Stimulated activated memory B cell treated with anti-CD40 and anti-IgM and Interleukin-4, amounts not matched to agents 10 μg/mL and 1 μg/mL and 100 μg/mL, for 72 hours (primary cell): Measurements from ENCODE around the gene HSD17B8.
A peak's percentile ranks its signal among the peaks of the same experiment; 100 is the strongest.

Experiments used
- ATAC-seq: fragments of 150-1000 bp; cut with Tn5 transposase; 2 replicates; pipeline ENCODE4 v1.10.0; 2021
- H3K27ac Mint-ChIP-seq: one replicate; pipeline ENCODE4 v1.8.0; 2022; ENCODE audit warnings: mild to moderate bottlenecking, mixed read lengths
- H3K27me3 Mint-ChIP-seq: one replicate; pipeline ENCODE4 v1.8.0; 2022; ENCODE audit warnings: mixed read lengths
- H3K36me3 Mint-ChIP-seq: one replicate; pipeline ENCODE4 v1.8.0; 2022; ENCODE audit warnings: mixed read lengths
- H3K4me1 Mint-ChIP-seq: one replicate; pipeline ENCODE4 v1.8.0; 2022; ENCODE audit warnings: mixed read lengths
- H3K4me3 Mint-ChIP-seq: one replicate; pipeline ENCODE4 v1.8.0; 2022; ENCODE audit warnings: mild to moderate bottlenecking, moderate library complexity, mixed read lengths
- H3K9me3 Mint-ChIP-seq: one replicate; pipeline ENCODE4 v1.8.0; 2022; ENCODE audit warnings: mixed read lengths

Gene HSD17B8

GRCh38 chr6:33194431-33194979 lies 9.9 kb upstream of the HSD17B8 start:
- Mint-ChIP-seq H3K36me3 (peaks cover 35% of the 10 kb centered on the region), H3K4me1 (peaks cover 45% of the 10 kb centered on the region), H3K4me3 (no peak overlapping the region), H3K9me3 (no peaks in the 10 kb centered on the region), H3K27me3 (peaks cover 27% of the 10 kb centered on the region), H3K27ac (no peak overlapping the region)
- ATAC-seq: no peak

GRCh38 chr6:33195304-33196165 lies 8.9 kb upstream of the HSD17B8 start:
- Mint-ChIP-seq H3K4me1 (peaks cover 48% of the 10 kb centered on the region), H3K27ac (no peak overlapping the region), H3K36me3 (peaks cover 35% of the 10 kb centered on the region), H3K4me3 (no peak overlapping the region), H3K27me3 (peaks cover 17% of the 10 kb centered on the region), H3K9me3 (no peaks in the 10 kb centered on the region)
- ATAC-seq: no peak

GRCh38 chr6:33197431-33198048 lies 6.9 kb upstream of the HSD17B8 start:
- H3K4me3 Mint-ChIP-seq: no peak overlapping the region
- ATAC-seq: peak; percentile 24
- peaks cover 44% of the 10 kb centered on the region for H3K36me3 Mint-ChIP-seq
- no peak overlapping the region for H3K27ac Mint-ChIP-seq
- peaks cover 59% of the 10 kb centered on the region for H3K4me1 Mint-ChIP-seq
- no peaks in the 10 kb centered on the region for H3K27me3 Mint-ChIP-seq
- H3K9me3 Mint-ChIP-seq: no peaks in the 10 kb centered on the region

DNA sequence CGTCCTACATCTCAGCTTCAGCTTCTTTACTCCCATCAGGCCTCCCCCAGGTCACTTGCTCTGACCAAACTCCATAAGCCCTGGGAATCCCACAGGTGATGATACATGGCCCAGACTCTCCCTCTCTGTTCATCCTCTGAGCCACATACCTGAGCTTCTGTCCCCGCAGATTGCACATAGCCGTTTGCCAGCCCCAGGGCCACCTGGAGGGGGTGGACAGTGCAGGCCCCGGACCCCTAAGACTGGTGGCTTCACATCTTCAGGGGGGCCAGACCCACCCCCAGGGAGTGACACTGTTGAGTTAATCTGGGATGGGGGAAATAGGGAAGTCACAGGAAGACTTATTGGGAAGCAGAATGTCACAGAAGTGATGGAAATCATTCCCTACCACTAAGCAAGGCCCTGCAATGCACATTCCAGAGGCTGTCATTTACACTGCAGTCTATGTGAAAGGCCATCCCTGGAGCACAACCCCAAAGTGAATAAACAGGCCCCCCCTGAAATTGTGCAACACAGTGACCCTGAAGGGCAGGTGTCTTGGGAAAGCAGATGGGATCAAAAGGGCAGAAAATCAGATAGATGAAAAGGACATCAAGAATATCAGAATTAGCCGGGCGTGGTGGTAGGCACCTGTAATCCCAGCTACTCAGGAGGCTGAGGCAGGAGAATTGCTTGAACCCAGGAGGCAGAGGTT lies 6.1 kb upstream of the HSD17B8 start:
- Mint-ChIP-seq H3K9me3 (no peaks in the 10 kb centered on the region), H3K4me3 (peak overlapping the region; percentile 92), H3K36me3 (peaks cover 51% of the 10 kb centered on the region), H3K27me3 (no peaks in the 10 kb centered on the region), H3K4me1 (peaks cover 61% of the 10 kb centered on the region), H3K27ac (peak overlapping the region; percentile 95)
- no peak for ATAC-seq

DNA sequence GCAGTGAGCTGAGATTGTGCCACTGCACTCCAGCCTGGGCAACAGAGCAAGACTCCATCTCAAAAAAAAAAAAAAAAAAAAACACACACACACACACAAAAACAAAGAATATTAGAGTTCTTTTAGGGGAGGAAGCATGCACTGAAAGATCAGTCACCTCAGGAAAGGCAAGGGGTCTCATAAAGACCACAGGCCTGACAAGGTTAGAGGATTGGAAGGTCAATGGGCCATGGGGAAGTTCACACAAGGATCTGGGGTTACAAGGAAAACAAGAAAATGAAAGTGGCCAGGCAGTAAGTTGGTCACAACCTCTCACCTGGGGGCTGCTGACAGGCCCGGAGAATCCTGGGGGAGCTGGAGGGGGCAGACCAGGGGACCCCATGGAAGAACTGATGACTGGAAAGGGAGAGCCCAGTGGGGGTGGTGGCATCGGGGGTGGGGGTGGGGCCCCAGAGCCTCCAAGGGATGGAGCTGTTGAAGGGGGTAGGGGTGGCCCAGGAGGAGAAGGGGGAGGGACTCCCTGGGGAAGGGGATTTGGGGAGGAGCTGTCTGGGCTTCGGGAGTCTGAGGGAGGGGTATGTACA lies 5.5 kb upstream of the HSD17B8 start:
- Mint-ChIP-seq H3K9me3 (no peaks in the 10 kb centered on the region), H3K4me1 (peaks cover 67% of the 10 kb centered on the region), H3K36me3 (peaks cover 57% of the 10 kb centered on the region), H3K4me3 (peak overlapping the region; percentile 92), H3K27me3 (no peaks in the 10 kb centered on the region), H3K27ac (peak overlapping the region; percentile 95)
- ATAC-seq: no peak

DNA sequence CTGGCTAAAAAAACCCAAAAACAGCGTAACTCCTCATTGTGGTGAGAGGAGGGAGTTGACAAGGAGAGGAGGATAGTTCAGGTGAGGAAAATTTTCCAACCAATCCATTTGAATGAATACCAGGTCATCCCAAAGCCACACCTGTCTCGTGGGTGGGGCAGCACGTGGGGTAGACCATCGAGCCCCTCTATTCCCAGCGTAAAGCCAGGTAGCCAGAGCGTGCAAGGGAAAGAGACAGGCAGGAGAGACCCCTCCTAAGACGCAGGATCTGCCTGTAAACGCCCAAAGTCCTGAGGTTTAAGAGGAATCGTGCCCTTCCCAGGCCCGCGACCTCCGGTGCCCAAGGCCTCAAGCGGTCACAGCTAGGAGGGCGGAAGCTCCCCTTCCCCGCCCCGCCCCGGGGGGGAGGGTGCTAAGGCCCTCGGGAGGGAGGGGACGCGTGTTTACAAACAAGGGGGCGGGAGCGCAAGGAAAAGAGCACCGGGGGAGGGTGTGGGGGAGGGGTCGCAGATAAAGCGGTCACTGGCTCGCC lies 4.7 kb upstream of the HSD17B8 start:
- ATAC-seq: peak; percentile 54
- no peaks in the 10 kb centered on the region for H3K27me3 Mint-ChIP-seq
- peak overlapping the region; percentile 95 for H3K27ac Mint-ChIP-seq
- peaks cover 73% of the 10 kb centered on the region for H3K4me1 Mint-ChIP-seq
- peak overlapping the region; percentile 92 for H3K4me3 Mint-ChIP-seq
- no peaks in the 10 kb centered on the region for H3K9me3 Mint-ChIP-seq
- H3K36me3 Mint-ChIP-seq: peaks cover 51% of the 10 kb centered on the region

DNA sequence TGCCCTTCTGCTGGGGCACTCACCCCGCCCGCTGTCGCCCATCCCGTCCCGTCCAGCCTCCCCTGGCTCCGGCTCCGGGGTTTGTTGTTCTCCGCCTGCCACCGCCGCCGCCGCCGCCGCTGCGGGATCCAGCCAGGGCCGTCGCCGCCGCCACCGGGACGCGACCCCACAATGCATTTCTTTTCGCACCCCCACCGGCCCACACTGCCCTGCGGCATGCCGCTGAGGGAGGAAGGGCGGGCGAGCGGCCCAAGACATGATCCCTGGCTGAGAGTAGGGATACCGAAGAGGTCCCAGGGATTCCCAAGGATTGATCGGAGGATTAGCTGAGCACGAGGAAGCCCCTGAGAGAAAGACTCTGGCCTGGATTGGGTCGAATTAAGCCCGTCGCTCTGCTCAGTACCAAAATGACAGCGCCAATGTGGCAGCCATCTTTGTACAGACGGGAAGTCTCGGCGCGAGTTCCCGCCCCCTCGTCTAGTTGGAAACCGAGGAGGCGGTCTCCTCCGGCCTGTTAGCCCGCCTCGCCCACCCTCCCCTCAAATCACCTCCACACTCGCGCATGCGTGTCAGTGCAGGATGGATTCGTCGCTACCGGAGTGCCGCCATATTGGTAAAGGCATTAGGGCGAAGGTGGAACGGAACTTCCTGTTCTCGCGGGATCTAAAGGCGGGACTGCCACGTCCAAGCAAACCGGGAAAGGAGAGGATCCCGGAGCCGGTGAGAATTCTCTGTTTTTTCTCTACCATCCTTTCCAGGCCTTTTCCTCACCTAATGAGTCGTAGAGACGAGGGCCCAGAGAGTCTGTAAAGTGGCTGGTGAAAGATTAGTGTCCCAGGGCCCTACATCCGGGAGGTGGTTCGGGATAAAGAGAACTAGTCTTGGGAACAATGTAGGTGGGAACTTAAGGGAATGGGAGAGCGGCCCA lies 4.0 kb upstream of the HSD17B8 start, which contains the start of the genes RXRB and SLC39A7:
Gene RXRB, minus strand, starts transcription at position 447 of the 928 bp plus-strand sequence. Its CDS starts 189 bp downstream, at position 258.
Gene SLC39A7, plus strand, starts transcription at position 649 of the 928 bp plus-strand sequence. CDS start 379 bp downstream, outside the sequence.
- H3K36me3 Mint-ChIP-seq: peaks cover 44% of the 10 kb centered on the region

GRCh38 chr6:33201147-33201545 lies 3.3 kb upstream of the HSD17B8 start:
- H3K4me3 Mint-ChIP-seq: peak overlapping the region; percentile 92
- H3K4me1 Mint-ChIP-seq: peaks cover 87% of the 10 kb centered on the region
- ATAC-seq: no peak
- peaks cover 38% of the 10 kb centered on the region for H3K36me3 Mint-ChIP-seq
- no peaks in the 10 kb centered on the region for H3K9me3 Mint-ChIP-seq
- peak overlapping the region; percentile 95 for H3K27ac Mint-ChIP-seq
- H3K27me3 Mint-ChIP-seq: no peaks in the 10 kb centered on the region

More for the DNA sequence above, 4.0 kb upstream of the HSD17B8 start, which contains the start of the genes RXRB and SLC39A7:
- peak; percentile 87 for ATAC-seq
- Mint-ChIP-seq H3K27me3 (no peaks in the 10 kb centered on the region), H3K27ac (peak within 1 kb of the TSS; percentile 95), H3K4me1 (peaks cover 81% of the 10 kb centered on the region), H3K4me3 (peak within 1 kb of the TSS; percentile 92), H3K9me3 (no peaks in the 10 kb centered on the region)

DNA sequence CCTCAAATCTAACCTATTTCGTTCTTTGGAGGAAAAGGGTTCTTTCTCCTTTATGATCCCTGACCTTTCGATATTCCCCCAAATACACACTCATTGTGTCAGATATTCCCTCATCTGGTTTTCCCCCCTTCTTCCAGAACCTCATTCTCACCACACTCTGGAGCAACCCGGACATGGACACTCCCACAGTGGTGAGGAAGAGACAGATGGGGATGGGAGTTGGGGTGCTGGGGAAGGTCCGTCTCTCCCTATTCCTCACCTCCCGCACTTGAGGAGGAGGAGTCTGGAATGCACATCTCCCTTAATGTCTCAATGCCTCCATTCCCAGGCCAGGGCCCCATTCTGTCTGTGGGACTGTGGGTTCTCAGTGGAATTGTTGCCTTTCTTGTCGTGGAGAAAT lies 2.5 kb upstream of the HSD17B8 start:
- Mint-ChIP-seq H3K27me3 (no peaks in the 10 kb centered on the region), H3K4me1 (peaks cover 85% of the 10 kb centered on the region), H3K4me3 (peak overlapping the region; percentile 92), H3K27ac (peak overlapping the region; percentile 95), H3K9me3 (no peaks in the 10 kb centered on the region), H3K36me3 (peaks cover 30% of the 10 kb centered on the region)
- no peak for ATAC-seq

DNA sequence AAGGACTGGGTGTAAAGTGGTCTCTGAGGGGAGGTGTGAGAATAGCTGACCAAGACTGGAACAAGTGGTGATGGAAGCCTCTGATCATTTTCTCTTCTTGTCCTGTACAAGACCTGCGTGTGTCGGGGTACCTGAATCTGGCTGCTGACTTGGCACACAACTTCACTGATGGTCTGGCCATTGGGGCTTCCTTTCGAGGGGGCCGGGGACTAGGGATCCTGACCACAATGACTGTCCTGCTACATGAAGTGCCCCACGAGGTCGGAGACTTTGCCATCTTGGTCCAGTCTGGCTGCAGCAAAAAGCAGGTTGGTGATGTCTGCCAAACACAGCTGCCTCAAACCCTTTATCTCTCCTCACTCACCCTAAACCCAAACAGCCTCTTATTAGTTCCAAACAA lies 1.7 kb upstream of the HSD17B8 start:
- Mint-ChIP-seq H3K4me3 (no peak overlapping the region), H3K4me1 (peaks cover 82% of the 10 kb centered on the region), H3K9me3 (no peaks in the 10 kb centered on the region), H3K27ac (peak overlapping the region; percentile 95), H3K36me3 (peaks cover 30% of the 10 kb centered on the region), H3K27me3 (no peaks in the 10 kb centered on the region)
- ATAC-seq: no peak

- Mint-ChIP-seq H3K27ac (no peak overlapping the region), H3K4me3 (peak overlapping the region; percentile 95), H3K9me3 (no peaks in the 10 kb centered on the region), H3K36me3 (peaks cover 25% of the 10 kb centered on the region), H3K27me3 (no peaks in the 10 kb centered on the region), H3K4me1 (peaks cover 77% of the 10 kb centered on the region)
- ATAC-seq: no peak
These were observed 851 bp upstream of the HSD17B8 start for GRCh38 chr6:33203443-33204164.

DNA sequence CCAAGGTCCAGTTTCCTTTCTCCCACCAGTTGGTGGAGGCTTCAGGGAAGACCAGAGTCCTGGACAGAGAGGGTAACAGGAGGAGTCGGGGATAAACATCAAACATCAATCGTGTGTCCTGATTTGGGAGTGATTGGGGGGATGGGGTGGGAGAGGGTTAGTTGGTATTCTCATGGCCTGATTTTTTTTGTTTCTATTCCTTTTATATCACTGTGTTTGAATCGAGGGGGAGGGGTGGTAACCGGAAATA lies 365 bp upstream of the HSD17B8 start:
- H3K27ac Mint-ChIP-seq: peak overlapping the region; percentile 88
- H3K36me3 Mint-ChIP-seq: peaks cover 25% of the 10 kb centered on the region
- H3K4me3 Mint-ChIP-seq: peak overlapping the region; percentile 95
- H3K27me3 Mint-ChIP-seq: no peaks in the 10 kb centered on the region
- ATAC-seq: no peak
- peaks cover 77% of the 10 kb centered on the region for H3K4me1 Mint-ChIP-seq
- H3K9me3 Mint-ChIP-seq: no peaks in the 10 kb centered on the region

DNA sequence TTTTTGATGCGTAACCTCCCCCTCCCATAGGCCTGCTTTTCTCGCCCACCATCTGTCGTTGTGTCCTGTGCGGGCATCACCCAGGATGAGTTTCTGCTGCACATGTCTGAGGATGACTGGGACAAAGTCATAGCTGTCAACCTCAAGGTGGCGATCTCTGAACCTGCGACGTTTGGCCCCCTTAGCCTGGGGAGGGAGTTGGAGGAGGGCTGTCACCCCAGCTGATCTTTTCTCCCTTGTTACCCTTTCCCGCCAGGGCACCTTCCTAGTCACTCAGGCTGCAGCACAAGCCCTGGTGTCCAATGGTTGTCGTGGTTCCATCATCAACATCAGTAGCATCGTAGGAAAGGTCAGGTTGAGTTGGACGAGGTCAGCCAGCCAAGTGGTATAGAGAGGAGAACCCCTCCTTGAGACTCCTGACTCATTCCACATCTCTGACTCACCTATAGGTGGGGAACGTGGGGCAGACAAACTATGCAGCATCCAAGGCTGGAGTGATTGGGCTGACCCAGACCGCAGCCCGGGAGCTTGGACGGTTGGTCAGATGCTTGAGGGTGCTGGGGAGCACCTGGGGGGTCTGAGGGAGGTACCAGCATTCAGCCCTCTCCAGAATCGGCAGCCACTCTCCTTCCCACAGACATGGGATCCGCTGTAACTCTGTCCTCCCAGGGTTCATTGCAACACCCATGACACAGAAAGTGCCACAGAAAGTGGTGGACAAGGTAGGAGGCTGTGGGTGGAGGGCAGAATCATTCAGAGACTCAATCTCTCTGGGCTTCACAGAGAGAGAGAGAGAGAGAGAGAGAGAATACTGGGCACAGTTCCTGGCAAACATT lies 954 bp downstream of the HSD17B8 start:
- H3K4me1 Mint-ChIP-seq: peaks cover 79% of the 10 kb centered on the region
- H3K36me3 Mint-ChIP-seq: peaks cover 35% of the 10 kb centered on the region
- H3K9me3 Mint-ChIP-seq: no peaks in the 10 kb centered on the region
- peak overlapping the region; percentile 88 for H3K27ac Mint-ChIP-seq
- no peaks in the 10 kb centered on the region for H3K27me3 Mint-ChIP-seq
- peak; percentile 13 for ATAC-seq
- H3K4me3 Mint-ChIP-seq: peak overlapping the region; percentile 95
